Activated B cell treated with CpG ODN at 0.5 μM for 24 hours (primary cell): ENCODE data around the gene INO80. TPM values are rescaled to one million over a fixed set of nuclear protein-coding genes. Genes with fewer than 3 reads are reported as not detected.

Source experiments
- ATAC-seq: fragments of 200-7000 bp; cut with Tn5 transposase; one replicate; pipeline ENCODE4 v1.10.0; 2021; ENCODE audit warnings: low read depth, mild to moderate bottlenecking, moderate library complexity
- CTCF ChIA-PET: fragments of 350-600 bp; sonication (Branson Sonifier 250); formaldehyde crosslinking; loops from one replicate; lab custom pipeline; 2021; ENCODE audit warnings: antibody characterized with exemption; lab: Charles Lee
- POLR2A ChIA-PET: fragments of 350-600 bp; sonication (Branson Sonifier 250); formaldehyde crosslinking; loops from one replicate; lab custom pipeline; 2021; ENCODE audit warnings: antibody characterized with exemption; lab: Charles Lee
- DNase-seq: peaks from one replicate; pipeline ENCODE4 v3.0.0; 2022
- H3K27ac Mint-ChIP-seq: one replicate; pipeline ENCODE4 v1.8.0; 2020; ENCODE audit warnings: mixed read lengths
- H3K27me3 Mint-ChIP-seq: one replicate; pipeline ENCODE4 v1.8.0; 2021; ENCODE audit warnings: mixed read lengths
- H3K36me3 Mint-ChIP-seq: one replicate; pipeline ENCODE4 v1.8.0; 2021; ENCODE audit warnings: low read depth, mixed read lengths
- H3K4me1 Mint-ChIP-seq: one replicate; pipeline ENCODE4 v1.8.0; 2021; ENCODE audit warnings: mixed read lengths
- H3K4me3 Mint-ChIP-seq: one replicate; pipeline ENCODE4 v1.8.0; 2020; ENCODE audit warnings: mild to moderate bottlenecking, mixed read lengths
- H3K9me3 Mint-ChIP-seq: one replicate; pipeline ENCODE4 v1.8.0; 2020; ENCODE audit warnings: mixed read lengths
- CTCF ChIP-seq: fragments of 200-600 bp; IDR thresholded peaks from one replicate; pipeline ENCODE4 v1.8.0; 2022; ENCODE audit warnings: antibody characterized with exemption, mild to moderate bottlenecking
- intact Hi-C: fragments of 100-400 bp; cut with micrococcal nuclease; formaldehyde crosslinking; loops from one replicate; pipeline ENCODE4 v1.15.1; 2024
- total RNA-seq: library from RNA; stranded (reverse); gene quantifications from 2 replicates; pipeline ENCODE4 v1.2.3, GENCODE V29; 2022

INO80 gene
- total RNA-seq, 1 donor from 2014 or later = 38.8 TPM

- ChIA-PET POLR2A (no interaction called here), CTCF (no interaction called here)
- no peak overlapping the region for H3K4me3 Mint-ChIP-seq
- TF ChIP-seq CTCF = no peak
- H3K27me3 Mint-ChIP-seq = no peaks in the 10 kb centered on the region
- H3K27ac Mint-ChIP-seq = no peak overlapping the region
- peaks cover 92% of the 10 kb centered on the region for H3K36me3 Mint-ChIP-seq
- DNase-seq (no peak), ATAC-seq (no peak)
- no peaks in the 10 kb centered on the region for H3K9me3 Mint-ChIP-seq
- intact Hi-C loops = no loop called here
- no peaks in the 10 kb centered on the region for H3K4me1 Mint-ChIP-seq
These were observed 129.3 kb downstream of the INO80 start for GRCh38 chr15:40986820-40987219.

- Mint-ChIP-seq H3K27me3 (no peaks in the 10 kb centered on the region), H3K4me3 (no peak overlapping the region), H3K27ac (no peak overlapping the region), H3K9me3 (no peaks in the 10 kb centered on the region), H3K36me3 (peaks cover 93% of the 10 kb centered on the region), H3K4me1 (no peaks in the 10 kb centered on the region)
- DNase-seq (no peak), ATAC-seq (no peak)
- ChIA-PET POLR2A (no interaction called here), CTCF (no interaction called here)
- no peak for TF ChIP-seq CTCF
- intact Hi-C loops = no loop called here
These were observed 130.3 kb downstream of the INO80 start for GRCh38 chr15:40985541-40986330.

- ATAC-seq (no peak), DNase-seq (no peak)
- POLR2A ChIA-PET = interaction anchor here (0.6 kb wide), 1 partner anchor 443 kb away, joined by 3 read pairs; no protein-coding TSS in a partner anchor
- H3K27me3 Mint-ChIP-seq = no peaks in the 10 kb centered on the region
- H3K4me3 Mint-ChIP-seq = no peak overlapping the region
- H3K36me3 Mint-ChIP-seq = peaks cover 93% of the 10 kb centered on the region
- CTCF ChIA-PET = no interaction called here
- H3K4me1 Mint-ChIP-seq = no peaks in the 10 kb centered on the region
- H3K27ac Mint-ChIP-seq = no peak overlapping the region
- intact Hi-C loops = no loop called here
- no peak for TF ChIP-seq CTCF
- H3K9me3 Mint-ChIP-seq = no peaks in the 10 kb centered on the region
These were observed 131.1 kb downstream of the INO80 start for GRCh38 chr15:40984964-40985363.

GRCh38 chr15:40984406-40984805, 131.7 kb downstream of the INO80 start:
- DNase-seq (no peak), ATAC-seq (no peak)
- H3K4me3 Mint-ChIP-seq = no peak overlapping the region
- no peak for TF ChIP-seq CTCF
- peaks cover 93% of the 10 kb centered on the region for H3K36me3 Mint-ChIP-seq
- H3K9me3 Mint-ChIP-seq = no peaks in the 10 kb centered on the region
- H3K27me3 Mint-ChIP-seq = no peaks in the 10 kb centered on the region
- no peak overlapping the region for H3K27ac Mint-ChIP-seq
- POLR2A ChIA-PET = interaction anchor here (0.6 kb wide), 1 partner anchor 442 kb away, joined by 3 read pairs; no protein-coding TSS in a partner anchor
- H3K4me1 Mint-ChIP-seq = no peaks in the 10 kb centered on the region
- CTCF ChIA-PET = no interaction called here
- intact Hi-C loops = no loop called here

GRCh38 chr15:40982855-40983254, 133.2 kb downstream of the INO80 start:
- ChIA-PET POLR2A (no interaction called here), CTCF (interaction anchor here (0.8 kb wide), 1 partner anchor 79 kb away, joined by 3 read pairs; no protein-coding TSS in a partner anchor)
- peaks cover 100% of the 10 kb centered on the region for H3K36me3 Mint-ChIP-seq
- no peak for DNase-seq
- no peaks in the 10 kb centered on the region for H3K4me1 Mint-ChIP-seq
- H3K9me3 Mint-ChIP-seq = no peaks in the 10 kb centered on the region
- no peak for ATAC-seq
- H3K4me3 Mint-ChIP-seq = no peak overlapping the region
- H3K27me3 Mint-ChIP-seq = no peaks in the 10 kb centered on the region
- intact Hi-C loops = no loop called here
- H3K27ac Mint-ChIP-seq = no peak overlapping the region
- TF ChIP-seq CTCF = no peak
